MM.1S (cell line): ENCODE results near the gene SNW1.
"Not testable (repeated sequence)": the region's sequence is repeated elsewhere in the genome, so short reads cannot be mapped to it uniquely, and the experiment has no call there.

Experiments used
- DNase-seq: peaks from one replicate; pipeline ENCODE4 v3.0.0-alpha.2; 2015
- H2AFZ ChIP-seq: fragments of 300-600 bp; sonication (generic); 2 replicates; pipeline ENCODE4 v1.6.0; 2016; ENCODE audit warnings: antibody characterized with exemption, low read length
- H3F3A ChIP-seq: fragments of 300-600 bp; sonication (generic); 2 replicates; pipeline ENCODE4 v1.6.1; 2016; ENCODE audit warnings: mild to moderate bottlenecking, antibody characterized with exemption, low read length, moderate library complexity, mixed read lengths; ENCODE audit not compliant: insufficient read depth
- H3K27ac ChIP-seq: fragments of 300-600 bp; sonication (generic); 2 replicates; pipeline ENCODE4 v1.5.1; 2016; ENCODE audit warnings: mild to moderate bottlenecking, low read length
- H3K27me3 ChIP-seq: fragments of 300-600 bp; sonication (generic); replicated peaks from 2 replicates; pipeline ENCODE4 v1.6.0; 2016; ENCODE audit warnings: low read length; ENCODE audit not compliant: insufficient read depth
- H3K36me3 ChIP-seq: fragments of 300-600 bp; sonication (generic); replicated peaks from 2 replicates; pipeline ENCODE4 v1.6.1; 2016; ENCODE audit warnings: mild to moderate bottlenecking, low read length, mixed read lengths; ENCODE audit not compliant: insufficient read depth
- H3K4me1 ChIP-seq: fragments of 300-600 bp; sonication (generic); 2 replicates; pipeline ENCODE4 v1.6.1; 2016; ENCODE audit warnings: low read length, mixed read lengths
- H3K4me2 ChIP-seq: fragments of 300-600 bp; sonication (generic); 2 replicates; pipeline ENCODE4 v1.6.0; 2016; ENCODE audit warnings: low read depth, low read length
- H3K4me3 ChIP-seq: fragments of 300-600 bp; sonication (generic); 2 replicates; pipeline ENCODE4 v1.5.1; 2016; ENCODE audit warnings: low read length, mixed read lengths
- H3K79me2 ChIP-seq: fragments of 300-600 bp; sonication (generic); 2 replicates; pipeline ENCODE4 v1.6.1; 2016; ENCODE audit warnings: mixed run types, low read length, mixed read lengths
- H3K9ac ChIP-seq: fragments of 300-600 bp; sonication (generic); 2 replicates; pipeline ENCODE4 v1.6.1; 2016; ENCODE audit warnings: low read length, mixed read lengths
- H3K9me2 ChIP-seq: fragments of 300-600 bp; sonication (generic); replicated peaks from 2 replicates; pipeline ENCODE4 v1.6.1; 2016; ENCODE audit warnings: mild to moderate bottlenecking, low read length, mixed read lengths; ENCODE audit not compliant: insufficient read depth
- H3K9me3 ChIP-seq: fragments of 300-600 bp; sonication (generic); replicated peaks from 2 replicates; pipeline ENCODE4 v1.6.1; 2016; ENCODE audit warnings: mild to moderate bottlenecking, low read length, mixed read lengths; ENCODE audit not compliant: insufficient read depth
- H4K20me1 ChIP-seq: fragments of 300-600 bp; sonication (generic); 2 replicates; pipeline ENCODE4 v1.6.1; 2016; ENCODE audit warnings: mild to moderate bottlenecking, low read length, moderate library complexity, mixed read lengths; ENCODE audit not compliant: insufficient read depth
- EZH2 ChIP-seq: fragments of 300-600 bp; sonication (generic); optimal IDR thresholded peaks from 2 replicates; pipeline ENCODE3; 2017; ENCODE audit warnings: low read depth, mild to moderate bottlenecking, antibody characterized with exemption, low read length, mixed read lengths
- EZH2phosphoT487 ChIP-seq: fragments of 300-600 bp; sonication (generic); IDR thresholded peaks from 2 replicates; pipeline ENCODE4 v1.6.1; 2018; ENCODE audit warnings: antibody characterized with exemption, low read length
- TF ChIP-seq, protein P1 (sequence below): fragments of 300-600 bp; sonication (generic); IDR thresholded peaks from 2 replicates; pipeline ENCODE4 v1.5.1; 2016; ENCODE audit warnings: antibody characterized with exemption, low read length, mixed read lengths

The SNW1 gene

GRCh38 chr14:77786148-77786547 lies 25.2 kb upstream of the SNW1 start:
- H3K9ac ChIP-seq: no peak overlapping the region
- H3K79me2 ChIP-seq: no peaks in the 10 kb centered on the region
- H3K36me3 ChIP-seq: no peaks in the 10 kb centered on the region
- H3F3A ChIP-seq: no peaks in the 10 kb centered on the region
- no peaks in the 10 kb centered on the region for H3K9me3 ChIP-seq
- H3K4me3 ChIP-seq: no peak overlapping the region
- H3K27ac ChIP-seq: no peak overlapping the region
- H2AFZ ChIP-seq: no peak overlapping the region
- no peaks in the 10 kb centered on the region for H3K27me3 ChIP-seq
- no peaks in the 10 kb centered on the region for H3K4me1 ChIP-seq
- TF ChIP-seq, protein P1, sequence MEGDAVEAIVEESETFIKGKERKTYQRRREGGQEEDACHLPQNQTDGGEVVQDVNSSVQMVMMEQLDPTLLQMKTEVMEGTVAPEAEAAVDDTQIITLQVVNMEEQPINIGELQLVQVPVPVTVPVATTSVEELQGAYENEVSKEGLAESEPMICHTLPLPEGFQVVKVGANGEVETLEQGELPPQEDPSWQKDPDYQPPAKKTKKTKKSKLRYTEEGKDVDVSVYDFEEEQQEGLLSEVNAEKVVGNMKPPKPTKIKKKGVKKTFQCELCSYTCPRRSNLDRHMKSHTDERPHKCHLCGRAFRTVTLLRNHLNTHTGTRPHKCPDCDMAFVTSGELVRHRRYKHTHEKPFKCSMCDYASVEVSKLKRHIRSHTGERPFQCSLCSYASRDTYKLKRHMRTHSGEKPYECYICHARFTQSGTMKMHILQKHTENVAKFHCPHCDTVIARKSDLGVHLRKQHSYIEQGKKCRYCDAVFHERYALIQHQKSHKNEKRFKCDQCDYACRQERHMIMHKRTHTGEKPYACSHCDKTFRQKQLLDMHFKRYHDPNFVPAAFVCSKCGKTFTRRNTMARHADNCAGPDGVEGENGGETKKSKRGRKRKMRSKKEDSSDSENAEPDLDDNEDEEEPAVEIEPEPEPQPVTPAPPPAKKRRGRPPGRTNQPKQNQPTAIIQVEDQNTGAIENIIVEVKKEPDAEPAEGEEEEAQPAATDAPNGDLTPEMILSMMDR: no peak
- no peak for TF ChIP-seq EZH2phosphoT487
- no peak for TF ChIP-seq EZH2
- H4K20me1 ChIP-seq: no peaks in the 10 kb centered on the region
- no peak for DNase-seq
- H3K4me2 ChIP-seq: no peak overlapping the region
- H3K9me2 ChIP-seq: no peaks in the 10 kb centered on the region

DNA sequence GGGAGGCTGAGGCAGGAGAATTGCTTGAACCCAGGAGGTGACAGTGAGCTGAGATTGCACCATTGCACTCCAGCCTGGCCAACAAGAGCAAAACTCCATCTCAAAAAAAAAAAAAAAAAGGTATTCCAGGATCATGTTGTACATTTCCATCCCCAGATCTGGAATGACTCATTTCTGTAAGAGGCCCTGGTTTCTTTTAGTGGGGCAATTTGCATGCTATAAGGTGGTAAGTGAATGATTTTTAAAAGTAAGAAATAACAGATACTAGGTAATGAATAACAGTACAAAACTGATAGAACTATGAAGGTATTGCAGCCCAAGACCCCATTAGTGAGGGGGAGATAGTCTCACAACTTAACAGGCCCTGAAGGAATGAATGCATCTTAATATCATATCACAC lies 21.2 kb upstream of the SNW1 start:
- Histone ChIP-seq H3K36me3 (no peaks in the 10 kb centered on the region), H4K20me1 (no peaks in the 10 kb centered on the region), H3K9ac (no peak overlapping the region), H3F3A (no peaks in the 10 kb centered on the region), H3K79me2 (no peaks in the 10 kb centered on the region), H3K27ac (no peak overlapping the region), H3K9me2 (no peaks in the 10 kb centered on the region), H3K9me3 (no peaks in the 10 kb centered on the region), H3K4me3 (no peak overlapping the region), H3K4me2 (no peak overlapping the region), H3K27me3 (no peaks in the 10 kb centered on the region), H3K4me1 (no peaks in the 10 kb centered on the region), H2AFZ (no peak overlapping the region)
- DNase-seq: no peak
- TF ChIP-seq EZH2phosphoT487 (no peak), EZH2 (no peak)
- TF ChIP-seq, protein P1: no peak

GRCh38 chr14:77773966-77774365 lies 13.0 kb upstream of the SNW1 start:
- not testable (repeated sequence) for H3K4me1 ChIP-seq, H3K4me3 ChIP-seq

DNA sequence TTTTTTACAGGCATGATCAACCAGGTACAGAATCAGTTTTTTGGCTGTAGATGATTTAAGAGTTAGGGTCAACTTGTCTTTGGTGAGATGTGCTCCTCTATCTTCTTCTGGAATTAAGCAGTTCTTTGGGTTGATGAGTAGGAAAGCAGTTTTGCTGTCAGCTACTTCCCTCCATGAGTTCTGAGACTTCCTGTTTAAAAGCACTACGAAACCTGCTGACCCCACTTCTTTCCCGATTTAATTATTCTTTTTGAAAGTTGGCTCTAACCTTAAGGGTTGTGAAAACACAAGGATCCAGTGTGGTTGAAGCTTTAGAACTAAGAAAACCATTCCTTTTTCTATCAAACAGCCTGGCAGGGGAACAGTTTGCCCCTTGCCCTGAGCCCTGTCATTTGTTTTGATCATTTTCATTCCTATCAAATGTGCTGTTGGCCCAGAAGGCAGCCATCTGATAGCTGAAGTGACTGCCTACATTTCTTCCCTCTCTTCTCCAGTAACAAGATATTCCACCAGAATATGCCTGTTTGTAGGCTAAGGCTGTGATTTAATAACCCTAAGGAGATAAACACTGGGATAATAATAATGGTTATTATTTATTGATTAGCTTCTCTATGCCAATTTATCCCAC lies 7.6 kb upstream of the SNW1 start:
- H3K4me2 ChIP-seq: peak overlapping the region; percentile 32; the same call in 1 of the 2 replicates
- H3K9ac ChIP-seq, H3K27me3 ChIP-seq: not testable (repeated sequence)

More at GRCh38 chr14:77773966-77774365, 13.0 kb upstream of the SNW1 start:
- not testable (repeated sequence) for H3K9ac ChIP-seq, H3K36me3 ChIP-seq, DNase-seq, H3K79me2 ChIP-seq, H3K4me2 ChIP-seq, H3F3A ChIP-seq, H3K27me3 ChIP-seq, H3K9me2 ChIP-seq, H4K20me1 ChIP-seq, H3K9me3 ChIP-seq, H3K27ac ChIP-seq, H2AFZ ChIP-seq

More for the DNA sequence above, 7.6 kb upstream of the SNW1 start:
- not testable (repeated sequence) for H3K9me2 ChIP-seq, H3F3A ChIP-seq, H3K79me2 ChIP-seq, H3K4me3 ChIP-seq, H3K9me3 ChIP-seq, H3K36me3 ChIP-seq, H2AFZ ChIP-seq, H3K4me1 ChIP-seq, H4K20me1 ChIP-seq, DNase-seq
- H3K27ac ChIP-seq: peak overlapping the region; percentile 44; the same call in 1 of the 2 replicates
